ENCODE results near the gene TBXAS1. TPM values are rescaled to one million over a fixed set of nuclear protein-coding genes. Genes with fewer than 3 reads are reported as not detected.

TBXAS1 gene
- total RNA-seq, 1 donor from 2014 or later, result 20.0 TPM

- no peak for DNase-seq (ENCODE audit: low read depth)
- no peak overlapping the region for H3K4me3 ChIP-seq (ENCODE audit: low read depth, low read length)
- no peak for TF ChIP-seq CTCF (conservative IDR thresholded peaks at IDR 0.05; ENCODE audit: low read depth, low read length)
Observed at GRCh38 chr7:140036224-140036962, 207.3 kb downstream of the TBXAS1 start.

- no peak for TF ChIP-seq CTCF (conservative IDR thresholded peaks at IDR 0.05; ENCODE audit: low read depth, low read length)
- DNase-seq (ENCODE audit: low read depth), result no peak
- H3K4me3 ChIP-seq (ENCODE audit: low read depth, low read length), result no peak overlapping the region
Observed at GRCh38 chr7:140039066-140039465, 210.0 kb downstream of the TBXAS1 start.

GRCh38 chr7:140039896-140040295 is 210.8 kb downstream of the TBXAS1 start:
- no peak for TF ChIP-seq CTCF (conservative IDR thresholded peaks at IDR 0.05; ENCODE audit: low read depth, low read length)
- DNase-seq (ENCODE audit: low read depth), result no peak
- H3K4me3 ChIP-seq (ENCODE audit: low read depth, low read length), result no peak overlapping the region

- TF ChIP-seq CTCF (conservative IDR thresholded peaks at IDR 0.05; ENCODE audit: low read depth, low read length), result no peak
- no peak overlapping the region for H3K4me3 ChIP-seq (ENCODE audit: low read depth, low read length)
- DNase-seq (ENCODE audit: low read depth), result no peak
Observed at GRCh38 chr7:140041659-140042385, 212.8 kb downstream of the TBXAS1 start.

- no peak for DNase-seq (ENCODE audit: low read depth)
- H3K4me3 ChIP-seq (ENCODE audit: low read depth, low read length), result no peak overlapping the region
- no peak for TF ChIP-seq CTCF (conservative IDR thresholded peaks at IDR 0.05; ENCODE audit: low read depth, low read length)
Observed at GRCh38 chr7:140042386-140042670, 213.3 kb downstream of the TBXAS1 start.

- no peak for TF ChIP-seq CTCF (conservative IDR thresholded peaks at IDR 0.05; ENCODE audit: low read depth, low read length)
- DNase-seq (ENCODE audit: low read depth), result no peak
- H3K4me3 ChIP-seq (ENCODE audit: low read depth, low read length), result no peak overlapping the region
Observed at GRCh38 chr7:140044251-140044650, 215.2 kb downstream of the TBXAS1 start.

- H3K4me3 ChIP-seq (ENCODE audit: low read depth, low read length), result no peak overlapping the region
- TF ChIP-seq CTCF (conservative IDR thresholded peaks at IDR 0.05; ENCODE audit: low read depth, low read length), result no peak
- no peak for DNase-seq (ENCODE audit: low read depth)
Observed at GRCh38 chr7:140045697-140046096, 216.6 kb downstream of the TBXAS1 start.
